ENCODE data around the gene BLOC1S4.
"Not testable (repeated sequence)": the region's sequence is repeated elsewhere in the genome, so short reads cannot be mapped to it uniquely, and the experiment has no call there.

The BLOC1S4 gene

GRCh38 chr4:6752486-6752829 is 36.5 kb downstream of the BLOC1S4 start:
- no peak for DNase-seq (ENCODE audit: extremely low spot score)
- POLR2A ChIA-PET = no interaction called here
- CTCF ChIA-PET = no interaction called here
- no peak for TF ChIP-seq ZNF384 (IDR thresholded peaks at IDR 0.05)
- TF ChIP-seq L3MBTL2 (conservative IDR thresholded peaks at IDR 0.05) = no peak
- no peak for TF ChIP-seq TARDBP (IDR thresholded peaks at IDR 0.05)
- TF ChIP-seq NFRKB (IDR thresholded peaks at IDR 0.05) = no peak
- TF ChIP-seq ARNT (IDR thresholded peaks at IDR 0.05) = no peak
- TF ChIP-seq SP1 (IDR thresholded peaks at IDR 0.05) = no peak
- no peak for TF ChIP-seq CTBP1 (IDR thresholded peaks at IDR 0.05; ENCODE audit: borderline replicate concordance)
- no peak for TF ChIP-seq FOXK2 (IDR thresholded peaks at IDR 0.05)
- TF ChIP-seq FOXA1 (IDR thresholded peaks at IDR 0.05) = no peak
- no peak for TF ChIP-seq ELF4 (IDR thresholded peaks at IDR 0.05)
- no peak for TF ChIP-seq FOXM1 (IDR thresholded peaks at IDR 0.05; ENCODE audit: borderline replicate concordance)
- no peak for TF ChIP-seq PKNOX1 (IDR thresholded peaks at IDR 0.05)
- TF ChIP-seq SUZ12 (IDR thresholded peaks at IDR 0.05) = no peak

- ChIA-PET POLR2A (no interaction called here), CTCF (no interaction called here)
- no peak for TF ChIP-seq SP1 (IDR thresholded peaks at IDR 0.05)
- no peak for TF ChIP-seq L3MBTL2 (conservative IDR thresholded peaks at IDR 0.05)
- no peak for TF ChIP-seq PKNOX1 (IDR thresholded peaks at IDR 0.05)
- TF ChIP-seq TARDBP (IDR thresholded peaks at IDR 0.05) = no peak
- no peak for TF ChIP-seq LEF1 (IDR thresholded peaks at IDR 0.05; ENCODE audit: borderline replicate concordance)
- no peak for TF ChIP-seq SUZ12 (IDR thresholded peaks at IDR 0.05)
- TF ChIP-seq ARNT (IDR thresholded peaks at IDR 0.05) = no peak
- no peak for TF ChIP-seq NFRKB (IDR thresholded peaks at IDR 0.05)
- TF ChIP-seq BHLHE40 (IDR thresholded peaks at IDR 0.05; ENCODE audit: borderline replicate concordance) = no peak
- TF ChIP-seq FOXK2 (IDR thresholded peaks at IDR 0.05) = no peak
- TF ChIP-seq FOXM1 (IDR thresholded peaks at IDR 0.05; ENCODE audit: borderline replicate concordance) = no peak
- TF ChIP-seq HDGF (IDR thresholded peaks at IDR 0.05; ENCODE audit: borderline replicate concordance) = no peak
- no peak for TF ChIP-seq ZNF384 (IDR thresholded peaks at IDR 0.05)
- TF ChIP-seq FOXA1 (IDR thresholded peaks at IDR 0.05) = no peak
- no peak for TF ChIP-seq CTBP1 (IDR thresholded peaks at IDR 0.05; ENCODE audit: borderline replicate concordance)
- TF ChIP-seq ELF4 (IDR thresholded peaks at IDR 0.05) = no peak
- DNase-seq (ENCODE audit: extremely low spot score) = no peak
Measured at GRCh38 chr4:6753103-6753560, 37.2 kb downstream of the BLOC1S4 start.

GRCh38 chr4:6753891-6754290 is 37.9 kb downstream of the BLOC1S4 start:
- no peak for DNase-seq (ENCODE audit: extremely low spot score)
- ChIA-PET POLR2A (no interaction called here), CTCF (no interaction called here)
- TF ChIP-seq L3MBTL2 (conservative IDR thresholded peaks at IDR 0.05) (no peak), FOXM1 (IDR thresholded peaks at IDR 0.05; ENCODE audit: borderline replicate concordance) (no peak), PKNOX1 (IDR thresholded peaks at IDR 0.05) (no peak)

- ChIA-PET POLR2A (no interaction called here), CTCF (no interaction called here)
- DNase-seq (ENCODE audit: extremely low spot score) = no peak
- TF ChIP-seq ZNF384 (IDR thresholded peaks at IDR 0.05) (no peak), FOXM1 (IDR thresholded peaks at IDR 0.05; ENCODE audit: borderline replicate concordance) (no peak), PKNOX1 (IDR thresholded peaks at IDR 0.05) (no peak)
Measured at GRCh38 chr4:6754481-6755087, 38.6 kb downstream of the BLOC1S4 start.

- TF ChIP-seq L3MBTL2 (conservative IDR thresholded peaks at IDR 0.05) (peak; percentile 24; the same call in 1 of the 2 replicates), ZNF384 (IDR thresholded peaks at IDR 0.05) (no peak)
- ChIA-PET CTCF (no interaction called here), POLR2A (no interaction called here)
- DNase-seq (ENCODE audit: extremely low spot score) = no peak
Measured at GRCh38 chr4:6755088-6755753, 39.2 kb downstream of the BLOC1S4 start.

GRCh38 chr4:6756345-6756744 is 40.4 kb downstream of the BLOC1S4 start:
- POLR2A ChIA-PET; DNase-seq (ENCODE audit: extremely low spot score): not testable (repeated sequence)
- CTCF ChIA-PET = interaction anchor here (0.6 kb wide), 1 partner anchor 106 kb away, joined by 3 read pairs; no protein-coding TSS in a partner anchor

GRCh38 chr4:6758728-6759127 is 42.8 kb downstream of the BLOC1S4 start:
- ChIA-PET CTCF (no interaction called here), POLR2A (no interaction called here)

More at GRCh38 chr4:6758728-6759127, 42.8 kb downstream of the BLOC1S4 start:
- TF ChIP-seq NFRKB (IDR thresholded peaks at IDR 0.05) = no peak
- TF ChIP-seq CTBP1 (IDR thresholded peaks at IDR 0.05; ENCODE audit: borderline replicate concordance) = no peak
- no peak for TF ChIP-seq HDGF (IDR thresholded peaks at IDR 0.05; ENCODE audit: borderline replicate concordance)
- TF ChIP-seq BHLHE40 (IDR thresholded peaks at IDR 0.05; ENCODE audit: borderline replicate concordance) = no peak
- TF ChIP-seq ZNF384 (IDR thresholded peaks at IDR 0.05) = no peak
- TF ChIP-seq TARDBP (IDR thresholded peaks at IDR 0.05) = no peak
- no peak for TF ChIP-seq L3MBTL2 (conservative IDR thresholded peaks at IDR 0.05)
- TF ChIP-seq FOXK2 (IDR thresholded peaks at IDR 0.05) = no peak
- no peak for TF ChIP-seq ELF4 (IDR thresholded peaks at IDR 0.05)
- no peak for DNase-seq (ENCODE audit: extremely low spot score)
